GM23338 (cell line): ENCODE data around the gene HEYL. TPM values are rescaled to one million over a fixed set of nuclear protein-coding genes. Genes with fewer than 3 reads are reported as not detected.

Source experiments
- ATAC-seq: fragments of 200-7000 bp; cut with Tn5 transposase; 3 replicates; pipeline ENCODE4 v1.9.1; 2020
- DNase-seq: peaks from one replicate; pipeline ENCODE4 v3.0.0-alpha.2; 2015; ENCODE audit warnings: low spot score
- H2AFZ ChIP-seq: fragments of 200-600 bp; sonication (generic); 2 replicates; pipeline ENCODE4 v1.8.0; 2016; ENCODE audit warnings: antibody characterized with exemption, mild to moderate bottlenecking, moderate library complexity
- H3F3A ChIP-seq: fragments of 200-600 bp; sonication (generic); replicated peaks from 2 replicates; pipeline ENCODE4 v1.8.0; 2017; ENCODE audit warnings: antibody characterized with exemption, mixed run types, low read depth
- H3K27ac ChIP-seq: fragments of 200-600 bp; sonication (generic); 2 replicates; pipeline ENCODE4 v1.6.1; 2016; ENCODE audit warnings: low read depth
- H3K27me3 ChIP-seq: fragments of 200-600 bp; sonication (generic); 2 replicates; pipeline ENCODE4 v1.8.0; 2016; ENCODE audit warnings: mild to moderate bottlenecking, mixed run types, moderate library complexity; ENCODE audit not compliant: insufficient read depth
- H3K36me3 ChIP-seq: fragments of 200-600 bp; sonication (generic); 2 replicates; pipeline ENCODE4 v1.8.0; 2016; ENCODE audit warnings: mild to moderate bottlenecking; ENCODE audit not compliant: insufficient read depth
- H3K4me1 ChIP-seq: fragments of 200-600 bp; sonication (generic); 2 replicates; pipeline ENCODE4 v1.8.0; 2016; ENCODE audit warnings: mild to moderate bottlenecking, moderate library complexity; ENCODE audit not compliant: insufficient read depth
- H3K4me2 ChIP-seq: fragments of 200-600 bp; sonication (generic); 2 replicates; pipeline ENCODE4 v1.7.1; 2017; ENCODE audit warnings: mixed run types
- H3K4me3 ChIP-seq: fragments of 200-600 bp; sonication (generic); 2 replicates; pipeline ENCODE4 v1.6.1; 2016; ENCODE audit warnings: mixed run types
- H3K79me2 ChIP-seq: fragments of 200-600 bp; sonication (generic); replicated peaks from 2 replicates; pipeline ENCODE4 v1.8.0; 2017; ENCODE audit warnings: mild to moderate bottlenecking; ENCODE audit not compliant: insufficient read depth
- H3K9me2 ChIP-seq: fragments of 200-600 bp; sonication (generic); 2 replicates; pipeline ENCODE4 v1.8.0; 2017; ENCODE audit not compliant: insufficient read depth
- H4K20me1 ChIP-seq: fragments of 200-600 bp; sonication (generic); replicated peaks from 2 replicates; pipeline ENCODE4 v1.8.0; 2017; ENCODE audit warnings: mild to moderate bottlenecking; ENCODE audit not compliant: insufficient read depth
- H3K27ac Mint-ChIP-seq: 2 replicates; pipeline ENCODE4 v1.8.0; 2020; ENCODE audit warnings: inconsistent platforms, mild to moderate bottlenecking, moderate library complexity, mixed read lengths
- H3K27me3 Mint-ChIP-seq: 3 replicates; pipeline ENCODE4 v1.8.0; 2022; ENCODE audit warnings: low read depth, mild to moderate bottlenecking, moderate library complexity, mixed read lengths, inconsistent platforms; ENCODE audit not compliant: insufficient read depth, poor library complexity
- H3K36me3 Mint-ChIP-seq: 3 replicates; pipeline ENCODE4 v1.8.0; 2021; ENCODE audit warnings: low read depth, mild to moderate bottlenecking, inconsistent platforms, moderate library complexity, mixed read lengths
- H3K4me1 Mint-ChIP-seq: 3 replicates; pipeline ENCODE4 v1.8.0; 2020; ENCODE audit warnings: mild to moderate bottlenecking, inconsistent platforms, mixed read lengths
- H3K4me3 Mint-ChIP-seq: 3 replicates; pipeline ENCODE4 v1.8.0; 2021; ENCODE audit warnings: moderate library complexity, mild to moderate bottlenecking, inconsistent platforms, mixed read lengths
- H3K9me3 Mint-ChIP-seq: 3 replicates; pipeline ENCODE4 v1.8.0; 2020; ENCODE audit warnings: moderate library complexity, mild to moderate bottlenecking, inconsistent platforms, mixed read lengths
- CREB1 ChIP-seq: fragments of 250-450 bp; sonication (Bioruptor Pico); IDR thresholded peaks from 2 replicates; pipeline ENCODE4 v1.5.0; 2020; ENCODE audit warnings: low read depth, mild to moderate bottlenecking, moderate library complexity
- ETS1 ChIP-seq: IDR thresholded peaks from 2 replicates; pipeline ENCODE4 v1.6.1; 2016; ENCODE audit warnings: antibody characterized with exemption
- EZH2phosphoT487 ChIP-seq: fragments of 200-600 bp; sonication (generic); IDR thresholded peaks from one replicate; pipeline ENCODE4 v1.8.1; 2018; ENCODE audit warnings: antibody characterized with exemption; ENCODE audit not compliant: unreplicated experiment
- POLR2AphosphoS5 ChIP-seq: IDR thresholded peaks from 2 replicates; pipeline ENCODE4 v1.6.1; 2016; ENCODE audit warnings: antibody characterized with exemption, low read depth
- REST ChIP-seq: IDR thresholded peaks from one replicate; pipeline ENCODE4 v1.6.1; 2018; ENCODE audit warnings: antibody characterized with exemption; ENCODE audit not compliant: unreplicated experiment
- STAT1 ChIP-seq: IDR thresholded peaks from one replicate; pipeline ENCODE4 v1.6.1; 2016; ENCODE audit warnings: antibody characterized with exemption; ENCODE audit not compliant: unreplicated experiment
- ZNF331 ChIP-seq: fragments of 250-450 bp; sonication (Bioruptor Pico); IDR thresholded peaks from 2 replicates; pipeline ENCODE4 v1.5.0; 2020; ENCODE audit warnings: low read depth, mild to moderate bottlenecking, moderate library complexity
- polyA plus RNA-seq: library from polyadenylated mRNA; unstranded; fragments of >200 nt; fragmentation: Nextera tagmentation; extraction: Ambion mirVana; gene quantifications from 2 replicates; pipeline ENCODE4 v1.2.1, GENCODE V29; 2016
- total RNA-seq: library from RNA; depleted of rRNA; stranded (reverse); fragments of >200 nt; shearing (Covaris generic); gene quantifications from 2 replicates; pipeline ENCODE4 v1.2.3, GENCODE V29; 2014
- TF ChIP-seq, protein P1 (sequence below), 2 experiments: fragments of 200-600 bp in 1 of 2; sonication (generic) in 1 of 2; conservative IDR thresholded peaks; 2 replicates each; pipeline versions ENCODE4 v1.5.1 to v1.6.1; 2016 to 2017; ENCODE audit warnings: antibody characterized with exemption in 2 of 2, low read depth in 2 of 2, mild to moderate bottlenecking in 2 of 2, moderate library complexity in 1 of 2

Gene HEYL
- total and polyA plus RNA-seq, 2 experiments from 2014 or later: 1.6 to 4.5 TPM

DNA sequence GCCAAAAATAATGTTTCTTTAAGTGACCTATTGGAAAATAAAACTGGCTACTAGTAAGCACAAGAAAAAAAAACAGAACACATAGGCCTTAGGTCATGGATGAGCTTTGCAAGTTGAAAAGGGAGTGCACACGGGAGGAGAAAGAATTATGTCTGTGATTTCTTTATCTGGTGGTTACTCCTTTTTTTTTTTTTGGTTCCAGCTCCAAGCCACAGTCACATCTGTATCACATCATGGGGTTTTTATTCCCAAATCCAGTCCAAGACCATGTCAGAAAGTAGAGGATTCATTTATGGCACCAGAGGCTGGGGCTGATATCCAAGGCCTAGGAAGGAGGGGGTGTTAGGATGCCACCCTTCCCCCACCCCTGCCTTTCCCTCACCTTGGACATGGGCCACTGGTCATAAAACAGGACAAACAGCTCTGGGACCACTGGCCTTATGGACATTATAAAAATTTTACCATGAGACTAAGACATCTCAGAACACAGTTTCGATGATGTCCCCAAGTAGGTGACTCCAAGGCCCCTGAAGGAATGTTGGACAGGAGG, 10.3 kb upstream of the HEYL start:
- H3K27me3 ChIP-seq: peaks cover 25% of the 10 kb centered on the region; the same call in 1 of the 2 replicates
- ATAC-seq: no peak
- H2AFZ ChIP-seq: no peak overlapping the region
- no peak for DNase-seq
- H3K4me1 ChIP-seq: peaks cover 16% of the 10 kb centered on the region
- H3K79me2 ChIP-seq: no peaks in the 10 kb centered on the region
- peaks cover 4% of the 10 kb centered on the region; the same call in 1 of the 2 replicates for H3K9me2 ChIP-seq
- no peaks in the 10 kb centered on the region for H4K20me1 ChIP-seq
- no peak overlapping the region for H3K4me2 ChIP-seq
- no peak overlapping the region for H3K27ac Mint-ChIP-seq
- no peak overlapping the region for H3K4me3 ChIP-seq
- 0 out of 2 replicates have a peak, but pooled peaks cover 5% of the 10 kb centered on the region for H3F3A ChIP-seq
- H3K4me3 Mint-ChIP-seq: no peak overlapping the region
- H3K9me3 Mint-ChIP-seq: no peaks in the 10 kb centered on the region
- no peak overlapping the region for H3K27ac ChIP-seq
- peaks cover 27% of the 10 kb centered on the region for H3K4me1 Mint-ChIP-seq
- TF ChIP-seq, protein P1, sequence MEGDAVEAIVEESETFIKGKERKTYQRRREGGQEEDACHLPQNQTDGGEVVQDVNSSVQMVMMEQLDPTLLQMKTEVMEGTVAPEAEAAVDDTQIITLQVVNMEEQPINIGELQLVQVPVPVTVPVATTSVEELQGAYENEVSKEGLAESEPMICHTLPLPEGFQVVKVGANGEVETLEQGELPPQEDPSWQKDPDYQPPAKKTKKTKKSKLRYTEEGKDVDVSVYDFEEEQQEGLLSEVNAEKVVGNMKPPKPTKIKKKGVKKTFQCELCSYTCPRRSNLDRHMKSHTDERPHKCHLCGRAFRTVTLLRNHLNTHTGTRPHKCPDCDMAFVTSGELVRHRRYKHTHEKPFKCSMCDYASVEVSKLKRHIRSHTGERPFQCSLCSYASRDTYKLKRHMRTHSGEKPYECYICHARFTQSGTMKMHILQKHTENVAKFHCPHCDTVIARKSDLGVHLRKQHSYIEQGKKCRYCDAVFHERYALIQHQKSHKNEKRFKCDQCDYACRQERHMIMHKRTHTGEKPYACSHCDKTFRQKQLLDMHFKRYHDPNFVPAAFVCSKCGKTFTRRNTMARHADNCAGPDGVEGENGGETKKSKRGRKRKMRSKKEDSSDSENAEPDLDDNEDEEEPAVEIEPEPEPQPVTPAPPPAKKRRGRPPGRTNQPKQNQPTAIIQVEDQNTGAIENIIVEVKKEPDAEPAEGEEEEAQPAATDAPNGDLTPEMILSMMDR (conservative IDR thresholded peaks at IDR 0.05; ENCODE audit: low read depth in 2 of 2): no peak
- TF ChIP-seq ZNF331 (CRISPR knock-in tag) (no peak), EZH2phosphoT487 (no peak), CREB1 (CRISPR knock-in tag) (no peak), POLR2AphosphoS5 (no peak)
- no peaks in the 10 kb centered on the region for H3K36me3 ChIP-seq
- H3K36me3 Mint-ChIP-seq: no peaks in the 10 kb centered on the region
- peaks cover 20% of the 10 kb centered on the region for H3K27me3 Mint-ChIP-seq

- Mint-ChIP-seq H3K36me3 (no peaks in the 10 kb centered on the region), H3K9me3 (no peaks in the 10 kb centered on the region), H3K4me1 (peaks cover 17% of the 10 kb centered on the region), H3K27me3 (peaks cover 16% of the 10 kb centered on the region), H3K4me3 (no peak overlapping the region), H3K27ac (no peak overlapping the region)
- Histone ChIP-seq H3K79me2 (no peaks in the 10 kb centered on the region), H3K4me3 (no peak overlapping the region), H4K20me1 (no peaks in the 10 kb centered on the region), H2AFZ (no peak overlapping the region), H3K9me2 (peaks cover 4% of the 10 kb centered on the region; the same call in 1 of the 2 replicates), H3K36me3 (no peaks in the 10 kb centered on the region), H3K27me3 (peaks cover 30% of the 10 kb centered on the region), H3K4me2 (no peak overlapping the region), H3K4me1 (peaks cover 10% of the 10 kb centered on the region), H3F3A (0 out of 2 replicates have a peak, but pooled peaks cover 5% of the 10 kb centered on the region), H3K27ac (no peak overlapping the region)
- ATAC-seq: no peak
- TF ChIP-seq STAT1: no peak
- TF ChIP-seq POLR2AphosphoS5: no peak
- TF ChIP-seq REST: no peak
- TF ChIP-seq ETS1: no peak
- no peak for TF ChIP-seq EZH2phosphoT487
- no peak for DNase-seq
Observed at GRCh38 chr1:39648496-39648895, 9.1 kb upstream of the HEYL start.
